Tibial nerve (tissue), 4 donors: ENCODE results near the gene YWHAQ. TPM values are rescaled to one million over a fixed set of nuclear protein-coding genes. Genes with fewer than 3 reads are reported as not detected.

ENCODE experiments used
- DNase-seq, 2 donors: peaks; one replicate each; pipeline ENCODE4 v3.0.0-alpha.2; 2019; ENCODE audit warnings: low spot score in 2 of 2
- H3K27ac ChIP-seq, 4 donors: fragments of 200-600 bp; sonication (generic) in 3 of 4; one replicate each; pipeline ENCODE4 v1.5.1; 2017 to 2019; ENCODE audit warnings: mild to moderate bottlenecking in 1 of 4
- H3K27me3 ChIP-seq, 2 donors: fragments of 200-600 bp; sonication (generic) in 1 of 2; one replicate each; pipeline versions ENCODE4 v1.5.1 to v1.6.0; 2017 to 2019
- H3K36me3 ChIP-seq, 3 donors: fragments of 200-600 bp; sonication (generic); one replicate each; pipeline ENCODE4 v1.5.1; 2018 to 2019
- H3K4me1 ChIP-seq, 4 donors: fragments of 200-600 bp; sonication (generic) in 3 of 4; one replicate each; pipeline ENCODE4 v1.5.1; 2017 to 2019
- H3K4me3 ChIP-seq, 4 donors: fragments of 200-600 bp; sonication (generic) in 3 of 4; one replicate each; pipeline ENCODE4 v1.5.1; 2017 to 2019; ENCODE audit warnings: mild to moderate bottlenecking in 1 of 4, moderate library complexity in 1 of 4
- H3K9me3 ChIP-seq, 4 donors: fragments of 200-600 bp; sonication (generic) in 3 of 4; one replicate each; pipeline ENCODE4 v1.5.1; 2017 to 2019
- CTCF ChIP-seq, 5 experiments: fragments of 200-600 bp in 3 of 5; fragments of 450-650 bp in 2 of 5; sonication (generic) in 3 of 5; IDR thresholded peaks; one replicate each; pipeline ENCODE4 v1.5.1; 2016 to 2019; ENCODE audit warnings: antibody characterized with exemption in 5 of 5, mild to moderate bottlenecking in 3 of 5, moderate library complexity in 2 of 5
- EP300 ChIP-seq, 2 donors: sonication (generic); formaldehyde crosslinking; IDR thresholded peaks; one replicate each; pipeline ENCODE4 v1.6.1; 2017; ENCODE audit warnings: antibody characterized with exemption in 2 of 2, mild to moderate bottlenecking in 1 of 2
- POLR2A ChIP-seq, 2 donors: fragments of 450-650 bp; IDR thresholded peaks; one replicate each; pipeline ENCODE4 v1.6.1; 2017; ENCODE audit warnings: antibody characterized with exemption in 2 of 2, mild to moderate bottlenecking in 2 of 2, moderate library complexity in 2 of 2
- WGBS, 2 donors: methylation state at CpG; one replicate each; pipeline ENCODE4 v1.1.5; 2018; 5-methylcytosine and 5-hydroxymethylcytosine counted together
- small RNA-seq: library from RNA; depleted of rRNA; stranded (forward); fragments of <200 nt; gene quantifications from one replicate; pipeline ENCODE3, GENCODE V24; 2016
- total RNA-seq, 4 donors: library from RNA; depleted of rRNA; stranded (reverse); fragments of >200 nt; gene quantifications; one replicate each; pipeline ENCODE4 v1.1.0, GENCODE V29; 2016

The YWHAQ gene
- total RNA-seq, 4 donors from 2014 or later: 166 to 213 (median 185) TPM

GRCh38 chr2:9538000-9538507 is 92.7 kb downstream of the YWHAQ start:
- H3K27me3 ChIP-seq: no peaks in the 10 kb centered on the region
- H3K4me3 ChIP-seq: no peak overlapping the region
- H3K36me3 ChIP-seq: peaks cover 0 to 15% (median 0%) of the 10 kb centered on the region in 3 donors
- DNase-seq: no peak
- WGBS, 2 donors: 4 to 6% methylated on average over 2 of the region's 2 CpGs
- no peaks in the 10 kb centered on the region for H3K9me3 ChIP-seq
- TF ChIP-seq POLR2A (IDR thresholded peaks at IDR 0.05) (no peak), CTCF (IDR thresholded peaks at IDR 0.05) (no peak), EP300 (IDR thresholded peaks at IDR 0.05) (peak; percentile 67 to 75)
- H3K27ac ChIP-seq: peak overlapping the region in 3 of 4 donors; percentile 5 to 85 (median 76)
- peaks cover 0 to 48% (median 13%) of the 10 kb centered on the region in 4 donors for H3K4me1 ChIP-seq

- H3K27ac ChIP-seq: peak overlapping the region in 2 of 4 donors; percentile 76 to 85
- no peak for DNase-seq
- no peaks in the 10 kb centered on the region for H3K9me3 ChIP-seq
- H3K36me3 ChIP-seq: peaks cover 0 to 29% (median 0%) of the 10 kb centered on the region in 3 donors
- H3K27me3 ChIP-seq: no peaks in the 10 kb centered on the region
- no peak for TF ChIP-seq EP300 (IDR thresholded peaks at IDR 0.05)
- no peak for TF ChIP-seq POLR2A (IDR thresholded peaks at IDR 0.05)
- TF ChIP-seq CTCF (IDR thresholded peaks at IDR 0.05): no peak
- 89 to 93% methylated on average over 6 of the region's 6 CpGs for WGBS, 2 donors
- H3K4me3 ChIP-seq: no peak overlapping the region
- peaks cover 0 to 48% (median 13%) of the 10 kb centered on the region in 4 donors for H3K4me1 ChIP-seq
Observed at GRCh38 chr2:9536504-9536903, 94.3 kb downstream of the YWHAQ start.

GRCh38 chr2:9535177-9535576 is 95.6 kb downstream of the YWHAQ start:
- no peak for DNase-seq
- H3K27ac ChIP-seq: peak overlapping the region in 1 of 4 donors; percentile 85
- H3K27me3 ChIP-seq: no peaks in the 10 kb centered on the region
- 50 to 56% methylated on average over 1 of the region's 1 CpG for WGBS, 2 donors
- no peak overlapping the region for H3K4me3 ChIP-seq
- TF ChIP-seq EP300 (IDR thresholded peaks at IDR 0.05) (no peak), POLR2A (IDR thresholded peaks at IDR 0.05) (no peak), CTCF (IDR thresholded peaks at IDR 0.05) (no peak)
- H3K36me3 ChIP-seq: peaks cover 0 to 35% (median 0%) of the 10 kb centered on the region in 3 donors
- no peaks in the 10 kb centered on the region for H3K9me3 ChIP-seq
- H3K4me1 ChIP-seq: peaks cover 0 to 37% (median 13%) of the 10 kb centered on the region in 4 donors

Small RNAs within 50 kb of the gene (small RNA-seq; reads per million reads assigned to genes)
- gene RF00019: not detected

Other genes starting within 250 kb of the YWHAQ start
- 10 to 100 TPM; 65.9 to 97.3 (median 89.0) TPM for gene ITGB1BP1, start 207.5 kb downstream of the YWHAQ start, total RNA-seq
- 10 to 100 TPM; 18.6 to 43.9 (median 25.0) TPM for gene CPSF3, start 207.3 kb downstream of the YWHAQ start, total RNA-seq
- 10 to 100 TPM; 41.9 to 55.1 (median 50.9) TPM for gene IAH1, start 156.4 kb downstream of the YWHAQ start, total RNA-seq
- gene ADAM17, start 75.2 kb downstream of the YWHAQ start, total RNA-seq: 10 to 100 TPM; 30.6 to 50.9 (median 42.6) TPM
- 10 to 100 TPM; 10.8 to 21.4 (median 17.9) TPM for gene TAF1B, start 212.5 kb upstream of the YWHAQ start, total RNA-seq